SK-N-SH (cell line): ENCODE measurements around the gene ORM1. TPM values are rescaled to one million over a fixed set of nuclear protein-coding genes. Genes with fewer than 3 reads are reported as not detected.

Source experiments
- CTCF ChIA-PET: fragments of 300-600, 350-600 bp; formaldehyde crosslinking; extraction: SDS; loops from one replicate; lab custom pipeline; 2021; lab: Yijun Ruan, JAX
- POLR2A ChIA-PET: fragments of 350-600 bp; sonication (Branson Sonifier 250); formaldehyde crosslinking; extraction: SDS; loops from one replicate; lab custom pipeline; 2020; ENCODE audit warnings: antibody characterized with exemption, inconsistent platforms; lab: Yijun Ruan, JAX
- DNase-seq: peaks from one replicate; pipeline ENCODE4 v3.0.0; 2012
- H2AFZ ChIP-seq: fragments of 200-600 bp; sonication (generic); 2 replicates; pipeline ENCODE4 v1.8.1; 2016; ENCODE audit warnings: antibody characterized with exemption, mild to moderate bottlenecking, low read depth
- H3F3A ChIP-seq: fragments of 200-600 bp; sonication (generic); replicated peaks from 2 replicates; pipeline ENCODE3; 2016; ENCODE audit warnings: antibody characterized with exemption, mild to moderate bottlenecking; ENCODE audit not compliant: insufficient read depth
- H3K27ac ChIP-seq, 2 experiments: fragments of 200-500 bp in 1 of 2; fragments of 200-600 bp in 1 of 2; sonication (Bioruptor generic) in 1 of 2; sonication (generic), shearing (Covaris generic) in 1 of 2; 2 replicates each; pipeline versions ENCODE4 v1.5.1 to v1.6.1; 2014 to 2016; ENCODE audit warnings: low read depth in 2 of 2, inconsistent platforms in 1 of 2, low read length in 1 of 2, mild to moderate bottlenecking in 1 of 2, mixed read lengths in 1 of 2
- H3K27me3 ChIP-seq: fragments of 200-600 bp; sonication (generic), shearing (Covaris generic); 2 replicates; pipeline ENCODE4 v1.6.1; 2016; ENCODE audit warnings: mixed run types; ENCODE audit not compliant: insufficient read depth
- H3K36me3 ChIP-seq, 2 experiments: fragments of 200-500 bp in 1 of 2; fragments of 200-600 bp in 1 of 2; sonication (Bioruptor generic) in 1 of 2; sonication (generic) in 1 of 2; replicated peaks in 1 of 2; 2 replicates each; pipeline versions ENCODE3 to v1.5.1; 2014 to 2016; ENCODE audit warnings: low read length in 1 of 2, mild to moderate bottlenecking in 1 of 2; ENCODE audit not compliant: insufficient read depth in 2 of 2, control insufficient read depth in 1 of 2
- H3K4me1 ChIP-seq, 2 experiments: fragments of 200-500 bp in 1 of 2; fragments of 200-600 bp in 1 of 2; sonication (Bioruptor generic) in 1 of 2; sonication (generic), shearing (Covaris generic) in 1 of 2; 2 replicates each; pipeline versions ENCODE4 v1.5.1 to v1.6.1; 2014 to 2016; ENCODE audit warnings: low read depth in 1 of 2, low read length in 1 of 2, mixed run types in 1 of 2; ENCODE audit not compliant: insufficient read depth in 2 of 2, control insufficient read depth in 1 of 2
- H3K4me2 ChIP-seq: fragments of 200-600 bp; sonication (generic), shearing (Covaris generic); 2 replicates; pipeline ENCODE4 v1.6.1; 2017; ENCODE audit warnings: mixed run types
- H3K4me3 ChIP-seq, 2 experiments: fragments of 200-500 bp in 1 of 2; fragments of 200-600 bp in 1 of 2; sonication (Bioruptor generic) in 1 of 2; sonication (generic), shearing (Covaris generic) in 1 of 2; 2 replicates each; pipeline versions ENCODE4 v1.5.1 to v1.8.1; 2014 to 2016; ENCODE audit warnings: low read depth in 2 of 2, inconsistent platforms in 1 of 2, low read length in 1 of 2, mild to moderate bottlenecking in 1 of 2, mixed read lengths in 1 of 2, moderate library complexity in 1 of 2
- H3K79me2 ChIP-seq: fragments of 200-600 bp; sonication (generic); 2 replicates; pipeline ENCODE4 v1.8.1; 2017; ENCODE audit warnings: mild to moderate bottlenecking; ENCODE audit not compliant: insufficient read depth
- H3K9ac ChIP-seq: fragments of 200-600 bp; sonication (generic); 2 replicates; pipeline ENCODE4 v1.6.1; 2017; ENCODE audit warnings: mixed run types
- H3K9me2 ChIP-seq: fragments of 200-600 bp; sonication (generic); 2 replicates; pipeline ENCODE4 v1.6.1; 2017; ENCODE audit warnings: mixed run types
- H3K9me3 ChIP-seq: fragments of 200-600 bp; sonication (generic); 2 replicates; pipeline ENCODE4 v1.6.1; 2017; ENCODE audit warnings: mixed run types, mild to moderate bottlenecking, moderate library complexity
- H4K20me1 ChIP-seq: fragments of 200-600 bp; sonication (generic); 2 replicates; pipeline ENCODE4 v1.6.1; 2017; ENCODE audit warnings: mild to moderate bottlenecking, mixed run types; ENCODE audit not compliant: insufficient read depth
- CHD2 ChIP-seq: fragments of 150-350 bp; IDR thresholded peaks from 2 replicates; pipeline ENCODE4 v1.6.1; 2018; ENCODE audit warnings: low read length; ENCODE audit not compliant: partially characterized antibody
- FOXJ3 ChIP-seq: sonication (generic); formaldehyde crosslinking; IDR thresholded peaks from 2 replicates; pipeline ENCODE4 v1.5.1; 2020; ENCODE audit warnings: mild to moderate bottlenecking, missing genetic modification reagents
- FOXM1 ChIP-seq: IDR thresholded peaks from 2 replicates; pipeline ENCODE4 v1.4.0; 2012; ENCODE audit warnings: low read depth, mild to moderate bottlenecking
- GABPA ChIP-seq: IDR thresholded peaks from 2 replicates; pipeline ENCODE4 v1.4.0; 2012; ENCODE audit warnings: low read depth, mild to moderate bottlenecking
- GATA2 ChIP-seq: sonication (generic); formaldehyde crosslinking; IDR thresholded peaks from 2 replicates; pipeline ENCODE4 v1.5.0; 2020; ENCODE audit warnings: mild to moderate bottlenecking, missing genetic modification reagents
- MAX ChIP-seq: IDR thresholded peaks from 2 replicates; pipeline ENCODE4 v1.4.0; 2012; ENCODE audit warnings: low read depth
- MXI1 ChIP-seq: IDR thresholded peaks from 2 replicates; pipeline ENCODE4 v1.6.1; 2012; ENCODE audit warnings: mild to moderate bottlenecking, low read depth, low read length, improper control_type of control experiment
- NRF1 ChIP-seq: IDR thresholded peaks from 2 replicates; pipeline ENCODE4 v1.6.1; 2012; ENCODE audit warnings: low read depth, mild to moderate bottlenecking, low read length
- WGBS: methylation state at CpG from one replicate; pipeline ENCODE4 v1.1.6; 2017; ENCODE audit warnings: low lambda C conversion rate; 5-methylcytosine and 5-hydroxymethylcytosine counted together
- polyA plus RNA-seq, 3 experiments: library from polyadenylated mRNA; depleted of rRNA; stranded (reverse); fragments of >200 nt; gene quantifications; 2 replicates each; pipeline ENCODE4 v1.2.3, GENCODE V29; 2012
- TF ChIP-seq, protein P1 (sequence below): fragments of 200-600 bp; sonication (generic); IDR thresholded peaks from 2 replicates; pipeline ENCODE4 v1.6.1; 2017; ENCODE audit warnings: antibody characterized with exemption, mild to moderate bottlenecking, moderate library complexity

ORM1 gene
- polyA plus RNA-seq, 1 of the 3 experiments (the other 2 are of a cell fraction) = not detected

DNA sequence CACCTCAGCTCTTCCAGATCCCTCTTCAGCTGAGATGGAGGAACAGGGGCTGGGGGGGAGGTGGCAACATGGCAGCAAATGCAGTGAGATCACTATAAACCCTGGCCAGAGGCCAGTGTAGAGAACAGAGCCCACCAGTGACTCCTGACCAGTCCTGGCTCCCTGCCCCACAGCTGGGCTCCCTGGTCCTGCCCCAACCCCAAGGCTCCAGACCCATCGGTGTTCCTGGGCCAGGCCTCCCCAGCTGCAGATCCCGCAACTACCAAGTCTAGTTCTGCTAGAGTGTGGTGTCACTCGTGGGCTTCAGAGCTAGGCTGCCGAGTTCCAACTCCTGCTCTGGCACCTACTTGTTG lies 48.0 kb downstream of the ORM1 start (continued):
- TF ChIP-seq FOXJ3 = no peak
- TF ChIP-seq NRF1 = no peak
- TF ChIP-seq, protein P1, sequence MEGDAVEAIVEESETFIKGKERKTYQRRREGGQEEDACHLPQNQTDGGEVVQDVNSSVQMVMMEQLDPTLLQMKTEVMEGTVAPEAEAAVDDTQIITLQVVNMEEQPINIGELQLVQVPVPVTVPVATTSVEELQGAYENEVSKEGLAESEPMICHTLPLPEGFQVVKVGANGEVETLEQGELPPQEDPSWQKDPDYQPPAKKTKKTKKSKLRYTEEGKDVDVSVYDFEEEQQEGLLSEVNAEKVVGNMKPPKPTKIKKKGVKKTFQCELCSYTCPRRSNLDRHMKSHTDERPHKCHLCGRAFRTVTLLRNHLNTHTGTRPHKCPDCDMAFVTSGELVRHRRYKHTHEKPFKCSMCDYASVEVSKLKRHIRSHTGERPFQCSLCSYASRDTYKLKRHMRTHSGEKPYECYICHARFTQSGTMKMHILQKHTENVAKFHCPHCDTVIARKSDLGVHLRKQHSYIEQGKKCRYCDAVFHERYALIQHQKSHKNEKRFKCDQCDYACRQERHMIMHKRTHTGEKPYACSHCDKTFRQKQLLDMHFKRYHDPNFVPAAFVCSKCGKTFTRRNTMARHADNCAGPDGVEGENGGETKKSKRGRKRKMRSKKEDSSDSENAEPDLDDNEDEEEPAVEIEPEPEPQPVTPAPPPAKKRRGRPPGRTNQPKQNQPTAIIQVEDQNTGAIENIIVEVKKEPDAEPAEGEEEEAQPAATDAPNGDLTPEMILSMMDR = no peak
- no peak for TF ChIP-seq GABPA
- no peak for TF ChIP-seq MAX
- no peak for TF ChIP-seq FOXM1
- TF ChIP-seq, all 33 proteins: peak for 0

DNA sequence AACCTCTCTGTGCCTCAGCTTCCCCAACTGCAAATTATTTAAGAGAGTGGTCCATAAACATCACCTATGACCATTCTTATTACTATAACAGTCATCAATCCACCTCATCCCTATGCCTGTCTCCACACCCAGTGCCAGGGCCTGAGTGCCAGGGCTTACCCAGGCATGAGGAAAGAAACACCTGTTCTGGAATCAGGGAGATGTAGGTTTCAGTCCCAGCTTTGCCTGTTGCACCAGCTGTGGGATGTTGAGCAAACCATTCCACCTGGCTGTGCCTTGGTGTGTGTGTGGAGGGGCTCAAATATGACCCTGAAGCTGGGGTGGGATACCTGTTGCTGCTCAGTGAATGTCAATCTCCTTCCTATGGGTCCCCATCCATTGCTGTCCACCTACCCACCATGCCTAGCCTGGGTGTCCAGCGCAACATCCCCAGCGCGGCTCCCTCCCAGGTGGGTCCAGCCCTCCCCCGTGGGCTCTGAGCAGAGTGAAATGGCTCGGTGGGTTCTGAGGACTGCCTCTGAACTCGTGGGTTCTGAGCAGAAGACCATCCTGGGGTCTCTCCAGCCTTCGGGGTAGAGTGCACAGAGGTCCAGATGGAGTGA lies 48.5 kb downstream of the ORM1 start:
- POLR2A ChIA-PET = no interaction called here
- H3K9me3 ChIP-seq = no peaks in the 10 kb centered on the region

GRCh38 chr9:114371973-114372917 lies 49.3 kb downstream of the ORM1 start:
- no peak overlapping the region for H3K4me2 ChIP-seq
- peak; percentile 77 for DNase-seq
- H3K36me3 ChIP-seq = no peaks in the 10 kb centered on the region
- H3K4me3 ChIP-seq = no peak overlapping the region
- no peaks in the 10 kb centered on the region for H4K20me1 ChIP-seq
- 74% methylated on average over 11 of the region's 14 CpGs for WGBS
- H3K9ac ChIP-seq = no peak overlapping the region
- no peaks in the 10 kb centered on the region for H3K9me2 ChIP-seq
- TF ChIP-seq GATA2 (CRISPR knock-in tag) (peak; percentile 57; the same call in 1 of the 2 replicates), MXI1 (no peak)
- peak overlapping the region; percentile 22; the same call in 1 of the 2 replicates for H2AFZ ChIP-seq
- H3K27ac ChIP-seq = no peak overlapping the region; a peak in 1 of 4 replicates
- no peaks in the 10 kb centered on the region for H3K9me3 ChIP-seq
- POLR2A ChIA-PET = no interaction called here
- H3F3A ChIP-seq = no peaks in the 10 kb centered on the region
- H3K79me2 ChIP-seq = no peaks in the 10 kb centered on the region
- CTCF ChIA-PET = interaction anchor here (1.0 to 1.4 kb wide), 4 partner anchors 12 to 33 kb away, joined by 3 to 7 read pairs (median 3); no protein-coding TSS in a partner anchor
- H3K4me1 ChIP-seq = peaks cover 0 to 18% of the 10 kb centered on the region in 2 experiments; a peak in 1 of 4 replicates
- no peaks in the 10 kb centered on the region for H3K27me3 ChIP-seq

More for the DNA sequence above, 48.5 kb downstream of the ORM1 start:
- H4K20me1 ChIP-seq = no peaks in the 10 kb centered on the region
- H3K4me1 ChIP-seq = peaks cover 0 to 18% of the 10 kb centered on the region in 2 experiments; a peak in 1 of 4 replicates
- no peak overlapping the region; the same call in 1 of the 2 replicates for H2AFZ ChIP-seq
- no peaks in the 10 kb centered on the region for H3K79me2 ChIP-seq
- TF ChIP-seq CHD2 = no peak
- no peak for TF ChIP-seq NRF1
- no peak for TF ChIP-seq GATA2 (CRISPR knock-in tag)
- TF ChIP-seq, all 33 proteins: peak for 0
- Histone ChIP-seq H3K9ac (no peak overlapping the region), H3F3A (peaks cover 3% of the 10 kb centered on the region), H3K27ac (no peak overlapping the region), H3K27me3 (no peaks in the 10 kb centered on the region), H3K36me3 (no peaks in the 10 kb centered on the region), H3K9me2 (no peaks in the 10 kb centered on the region), H3K4me3 (no peak overlapping the region), H3K4me2 (no peak overlapping the region)
- WGBS = 0% methylated on average over 1 of the region's 7 CpGs
- CTCF ChIA-PET = interaction anchor here (0.5 to 1.4 kb wide), 5 partner anchors 13 to 80 kb away, joined by 3 to 7 read pairs (median 3); no protein-coding TSS in a partner anchor
- no peak for DNase-seq
